Activated naive CD8-positive, alpha-beta T cell treated with anti-CD3 and anti-CD28 coated beads, Interleukin-2, amount 10 ng/mL, durations not matched to agents 7 days and 5 days (primary cell): ENCODE measurements around the gene TSPAN18. TPM values are rescaled to one million over a fixed set of nuclear protein-coding genes. Genes with fewer than 3 reads are reported as not detected.

Experiments
- ATAC-seq: fragments of 150-1000 bp; cut with Tn5 transposase; one replicate; pipeline ENCODE4 v1.10.0; 2021; ENCODE audit warnings: low read depth, moderate library complexity
- POLR2A ChIA-PET: fragments of 350-600 bp; sonication (Branson Sonifier 250); formaldehyde crosslinking; loops from one replicate; lab custom pipeline; 2021; ENCODE audit warnings: antibody characterized with exemption; lab: Charles Lee
- DNase-seq: peaks from one replicate; pipeline ENCODE4 v3.0.0; 2021
- H3K27ac Mint-ChIP-seq: one replicate; pipeline ENCODE4 v1.8.0; 2022; ENCODE audit warnings: mild to moderate bottlenecking, mixed read lengths
- H3K27me3 Mint-ChIP-seq: one replicate; pipeline ENCODE4 v1.8.0; 2022; ENCODE audit warnings: mild to moderate bottlenecking, moderate library complexity, mixed read lengths
- H3K36me3 Mint-ChIP-seq: one replicate; pipeline ENCODE4 v1.8.0; 2021; ENCODE audit warnings: mild to moderate bottlenecking, mixed read lengths
- H3K4me1 Mint-ChIP-seq: one replicate; pipeline ENCODE4 v1.8.0; 2021; ENCODE audit warnings: mixed read lengths
- H3K4me3 Mint-ChIP-seq: one replicate; pipeline ENCODE4 v1.8.0; 2022; ENCODE audit warnings: mild to moderate bottlenecking, moderate library complexity, mixed read lengths
- H3K9me3 Mint-ChIP-seq: one replicate; pipeline ENCODE4 v1.8.0; 2021; ENCODE audit warnings: mixed read lengths
- total RNA-seq, 2 experiments: library from RNA; stranded (reverse); gene quantifications; one replicate each; pipeline ENCODE4 v1.2.3, GENCODE V29; 2021

Gene TSPAN18
- total RNA-seq, 2 experiments from 2014 or later: 4.9 to 5.2 TPM

DNA sequence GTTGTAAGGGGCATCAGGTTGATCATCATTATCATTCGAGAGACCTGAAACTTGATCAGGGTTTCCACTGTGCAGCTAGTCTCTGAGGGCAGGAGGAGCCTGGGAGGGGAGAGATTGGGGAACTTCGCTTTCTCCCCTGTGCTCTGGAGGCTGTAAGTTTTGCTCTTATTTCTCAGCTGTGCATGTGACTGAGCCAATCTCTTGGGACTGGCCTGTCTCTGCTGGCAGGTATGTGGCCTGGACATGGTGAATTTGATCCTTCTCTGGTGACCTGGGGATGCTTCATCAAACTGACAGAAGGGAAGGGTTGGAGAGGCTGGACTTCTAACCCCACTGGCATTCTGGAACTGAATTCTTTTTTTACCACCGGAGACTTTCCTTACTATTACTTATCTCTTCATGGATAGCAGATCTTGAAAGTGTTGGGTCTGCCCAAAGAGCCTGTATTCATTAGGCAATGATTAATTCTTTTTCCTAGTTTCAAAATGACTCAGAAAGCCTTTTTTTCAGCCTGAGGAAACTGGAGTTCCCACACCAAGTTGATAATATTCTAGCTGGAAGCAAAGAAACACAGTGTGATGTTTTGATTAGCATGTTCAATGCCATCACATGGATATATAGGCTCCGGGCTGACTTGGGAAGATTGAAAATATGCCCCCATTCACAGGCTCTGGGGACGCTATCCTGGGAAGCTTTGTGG is 36.5 kb downstream of the TSPAN18 start:
- DNase-seq (no peak), ATAC-seq (no peak)
- Mint-ChIP-seq H3K9me3 (peaks cover 10% of the 10 kb centered on the region), H3K27ac (no peak overlapping the region), H3K4me3 (no peak overlapping the region), H3K4me1 (no peaks in the 10 kb centered on the region), H3K36me3 (peaks cover 2% of the 10 kb centered on the region), H3K27me3 (peaks cover 4% of the 10 kb centered on the region)
- POLR2A ChIA-PET: no interaction called here

- Mint-ChIP-seq H3K36me3 (peaks cover 3% of the 10 kb centered on the region), H3K27ac (no peak overlapping the region), H3K27me3 (peaks cover 2% of the 10 kb centered on the region), H3K4me3 (no peak overlapping the region), H3K4me1 (no peaks in the 10 kb centered on the region), H3K9me3 (peaks cover 7% of the 10 kb centered on the region)
- ATAC-seq (no peak), DNase-seq (no peak)
- POLR2A ChIA-PET: no interaction called here
These were observed 37.8 kb downstream of the TSPAN18 start for GRCh38 chr11:44764583-44764982.

- Mint-ChIP-seq H3K9me3 (peaks cover 4% of the 10 kb centered on the region), H3K4me1 (peaks cover under 1% of the 10 kb centered on the region), H3K36me3 (peaks cover 3% of the 10 kb centered on the region), H3K27ac (no peak overlapping the region), H3K4me3 (no peak overlapping the region), H3K27me3 (peaks cover 2% of the 10 kb centered on the region)
- DNase-seq (no peak), ATAC-seq (no peak)
- POLR2A ChIA-PET: no interaction called here
These were observed 38.3 kb downstream of the TSPAN18 start for GRCh38 chr11:44765026-44765595.

DNA sequence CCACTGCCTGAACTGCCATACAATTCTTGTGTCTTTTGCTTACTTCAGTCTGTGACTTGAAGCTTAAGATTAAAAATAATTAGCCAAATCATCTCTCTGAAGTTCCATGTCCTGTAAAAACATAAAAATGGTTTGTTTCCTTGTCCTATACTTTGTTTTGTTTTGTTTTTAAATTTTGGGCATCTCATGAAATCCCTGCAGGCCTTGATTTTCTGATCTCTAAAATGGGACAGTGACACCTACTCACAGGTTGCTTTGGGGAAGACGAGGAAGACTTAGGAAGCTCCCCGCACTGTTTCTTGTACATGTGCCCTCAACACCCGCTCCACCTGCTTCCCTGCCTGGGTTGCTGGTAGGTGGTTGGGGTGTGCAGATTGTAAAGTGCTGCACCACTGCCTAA is 38.9 kb downstream of the TSPAN18 start:
- no peak for ATAC-seq
- peaks cover 4% of the 10 kb centered on the region for H3K27me3 Mint-ChIP-seq
- DNase-seq: no peak
- POLR2A ChIA-PET: no interaction called here
- no peak overlapping the region for H3K4me3 Mint-ChIP-seq
- H3K4me1 Mint-ChIP-seq: peaks cover 6% of the 10 kb centered on the region
- H3K27ac Mint-ChIP-seq: no peak overlapping the region
- peaks cover 5% of the 10 kb centered on the region for H3K36me3 Mint-ChIP-seq
- peaks cover 4% of the 10 kb centered on the region for H3K9me3 Mint-ChIP-seq

- H3K4me3 Mint-ChIP-seq: no peak overlapping the region
- H3K4me1 Mint-ChIP-seq: peaks cover 6% of the 10 kb centered on the region
- H3K9me3 Mint-ChIP-seq: peaks cover 4% of the 10 kb centered on the region
- peaks cover 5% of the 10 kb centered on the region for H3K27me3 Mint-ChIP-seq
- POLR2A ChIA-PET: no interaction called here
- ATAC-seq: no peak
- peaks cover 5% of the 10 kb centered on the region for H3K36me3 Mint-ChIP-seq
- no peak for DNase-seq
- H3K27ac Mint-ChIP-seq: no peak overlapping the region
These were observed 39.6 kb downstream of the TSPAN18 start for GRCh38 chr11:44766112-44766971.

- peaks cover 5% of the 10 kb centered on the region for H3K36me3 Mint-ChIP-seq
- H3K4me3 Mint-ChIP-seq: no peak overlapping the region
These were observed 40.2 kb downstream of the TSPAN18 start for GRCh38 chr11:44766972-44767278.

GRCh38 chr11:44767421-44767820 is 40.7 kb downstream of the TSPAN18 start:
- DNase-seq (no peak), ATAC-seq (no peak)
- Mint-ChIP-seq H3K9me3 (peaks cover 4% of the 10 kb centered on the region), H3K4me3 (no peak overlapping the region), H3K27ac (no peak overlapping the region), H3K27me3 (peaks cover 5% of the 10 kb centered on the region), H3K36me3 (peaks cover 5% of the 10 kb centered on the region), H3K4me1 (peaks cover 6% of the 10 kb centered on the region)
- POLR2A ChIA-PET: no interaction called here

More at GRCh38 chr11:44766972-44767278, 40.2 kb downstream of the TSPAN18 start:
- ATAC-seq: no peak
- peaks cover 5% of the 10 kb centered on the region for H3K27me3 Mint-ChIP-seq
- DNase-seq: no peak
- peaks cover 6% of the 10 kb centered on the region for H3K4me1 Mint-ChIP-seq
- no peak overlapping the region for H3K27ac Mint-ChIP-seq
- H3K9me3 Mint-ChIP-seq: peaks cover 4% of the 10 kb centered on the region
- POLR2A ChIA-PET: no interaction called here

- POLR2A ChIA-PET: no interaction called here
- Mint-ChIP-seq H3K27ac (no peak overlapping the region), H3K36me3 (peaks cover 5% of the 10 kb centered on the region), H3K4me1 (peaks cover 6% of the 10 kb centered on the region), H3K4me3 (no peak overlapping the region), H3K27me3 (peaks cover 11% of the 10 kb centered on the region), H3K9me3 (peaks cover 4% of the 10 kb centered on the region)
- ATAC-seq (no peak), DNase-seq (no peak)
These were observed 43.6 kb downstream of the TSPAN18 start for GRCh38 chr11:44770401-44770800.

GRCh38 chr11:44771252-44771734 is 44.5 kb downstream of the TSPAN18 start:
- POLR2A ChIA-PET: no interaction called here
- no peak for ATAC-seq
- DNase-seq: no peak
- Mint-ChIP-seq H3K4me1 (peaks cover 6% of the 10 kb centered on the region), H3K27ac (no peak overlapping the region), H3K36me3 (peaks cover 5% of the 10 kb centered on the region), H3K27me3 (peaks cover 13% of the 10 kb centered on the region), H3K9me3 (peaks cover 4% of the 10 kb centered on the region), H3K4me3 (no peak overlapping the region)

DNA sequence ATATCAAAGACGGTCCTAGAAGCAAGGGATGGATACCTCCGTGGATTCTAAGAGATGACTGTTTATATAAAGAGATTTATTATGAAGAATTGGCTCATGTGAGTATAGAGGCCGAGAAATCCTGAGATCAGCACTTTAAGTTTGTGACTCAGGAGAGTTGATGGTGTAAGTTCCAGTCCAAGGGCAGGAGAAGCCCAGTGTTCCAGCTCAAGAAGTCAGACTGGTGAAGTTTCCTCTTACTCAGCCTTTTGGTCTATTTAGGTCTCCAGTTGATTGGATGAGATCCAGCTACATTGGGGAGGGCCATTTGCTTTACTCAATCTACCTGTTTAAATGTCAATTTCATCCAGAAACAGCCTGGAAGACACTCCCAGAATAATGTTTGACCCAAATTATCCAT is 45.1 kb downstream of the TSPAN18 start:
- H3K36me3 Mint-ChIP-seq: peaks cover 5% of the 10 kb centered on the region
- peaks cover 6% of the 10 kb centered on the region for H3K4me1 Mint-ChIP-seq
- no peak for DNase-seq
- no peak overlapping the region for H3K4me3 Mint-ChIP-seq
- peaks cover 13% of the 10 kb centered on the region for H3K27me3 Mint-ChIP-seq
- H3K27ac Mint-ChIP-seq: no peak overlapping the region
- POLR2A ChIA-PET: no interaction called here
- H3K9me3 Mint-ChIP-seq: peaks cover 4% of the 10 kb centered on the region
- ATAC-seq: no peak

- no peak for DNase-seq
- Mint-ChIP-seq H3K9me3 (no peaks in the 10 kb centered on the region), H3K27ac (no peak overlapping the region), H3K4me1 (peaks cover 6% of the 10 kb centered on the region), H3K27me3 (peaks cover 11% of the 10 kb centered on the region), H3K36me3 (peaks cover 4% of the 10 kb centered on the region), H3K4me3 (no peak overlapping the region)
- POLR2A ChIA-PET: no interaction called here
- no peak for ATAC-seq
These were observed 46.7 kb downstream of the TSPAN18 start for GRCh38 chr11:44773351-44773965.

- H3K27ac Mint-ChIP-seq: no peak overlapping the region
- H3K9me3 Mint-ChIP-seq: no peaks in the 10 kb centered on the region
- POLR2A ChIA-PET: no interaction called here
- peaks cover 11% of the 10 kb centered on the region for H3K27me3 Mint-ChIP-seq
- no peak for ATAC-seq
- no peak for DNase-seq
- no peak overlapping the region for H3K4me3 Mint-ChIP-seq
- peaks cover 2% of the 10 kb centered on the region for H3K36me3 Mint-ChIP-seq
- peaks cover 6% of the 10 kb centered on the region for H3K4me1 Mint-ChIP-seq
These were observed 47.3 kb downstream of the TSPAN18 start for GRCh38 chr11:44774108-44774507.

- DNase-seq: no peak
- POLR2A ChIA-PET: no interaction called here
- H3K9me3 Mint-ChIP-seq: no peaks in the 10 kb centered on the region
- no peak overlapping the region for H3K4me3 Mint-ChIP-seq
- peaks cover 2% of the 10 kb centered on the region for H3K36me3 Mint-ChIP-seq
- H3K4me1 Mint-ChIP-seq: peaks cover 6% of the 10 kb centered on the region
- ATAC-seq: no peak
- H3K27ac Mint-ChIP-seq: no peak overlapping the region
- peaks cover 11% of the 10 kb centered on the region for H3K27me3 Mint-ChIP-seq
These were observed 48.0 kb downstream of the TSPAN18 start for GRCh38 chr11:44774731-44775130.
